H1 (cell line): ENCODE data around the gene LGALS12. TPM values are rescaled to one million over a fixed set of nuclear protein-coding genes. Genes with fewer than 3 reads are reported as not detected.
A peak's percentile ranks its signal among the peaks of the same experiment; 100 is the strongest.

Experiments
- CTCF ChIA-PET: fragments of 300-600 bp; sonication (Branson Sonifier 250); formaldehyde crosslinking; loops from one replicate; lab custom pipeline; 2021; ENCODE audit not compliant: partially characterized antibody; lab: Charles Lee
- POLR2A ChIA-PET: fragments of 300-600 bp; sonication (Branson Sonifier 250); formaldehyde crosslinking; loops from one replicate; lab custom pipeline; 2021; ENCODE audit warnings: inconsistent platforms; ENCODE audit not compliant: partially characterized antibody; lab: Charles Lee
- DNase-seq, 2 experiments: peaks; one replicate each; pipeline versions ENCODE4 v3.0.0 to v3.0.0-alpha.2; 2010 to 2022; ENCODE audit warnings: low spot score in 2 of 2, low read depth in 1 of 2, mixed read lengths in 1 of 2
- FAIRE-seq: peaks from 2 replicates; lab custom pipeline; 2011; peaks lifted over from hg19 to GRCh38; lab: Jason Lieb, UNC
- H2AFZ ChIP-seq: 2 replicates; pipeline ENCODE4 v1.8.1; 2012; ENCODE audit warnings: low read length, inconsistent platforms
- H2AK5ac ChIP-seq: 2 replicates; pipeline ENCODE4 v1.6.1; 2013; ENCODE audit warnings: low read depth, low read length
- H2BK120ac ChIP-seq: replicated peaks from 2 replicates; pipeline ENCODE3; 2013; ENCODE audit warnings: low read depth, low read length, inconsistent platforms
- H2BK12ac ChIP-seq: 2 replicates; pipeline ENCODE4 v1.6.1; 2013; ENCODE audit warnings: low read depth, low read length
- H2BK15ac ChIP-seq: 2 replicates; pipeline ENCODE4 v1.6.1; 2013; ENCODE audit warnings: low read length
- H2BK20ac ChIP-seq: 2 replicates; pipeline ENCODE4 v1.6.1; 2013; ENCODE audit warnings: low read length
- H2BK5ac ChIP-seq: 2 replicates; pipeline ENCODE4 v1.6.1; 2013; ENCODE audit warnings: low read depth, low read length
- H3K14ac ChIP-seq: 2 replicates; pipeline ENCODE4 v1.6.1; 2013; ENCODE audit warnings: inconsistent platforms; ENCODE audit not compliant: insufficient read length
- H3K18ac ChIP-seq: 2 replicates; pipeline ENCODE4 v1.6.1; 2013; ENCODE audit warnings: low read length; ENCODE audit errors: extremely low read depth
- H3K23ac ChIP-seq: 2 replicates; pipeline ENCODE4 v1.6.1; 2013; ENCODE audit warnings: inconsistent platforms; ENCODE audit not compliant: insufficient read length
- H3K23me2 ChIP-seq: 2 replicates; pipeline ENCODE4 v1.6.1; 2013; ENCODE audit warnings: low read depth, low read length
- H3K27ac ChIP-seq: 2 replicates; pipeline ENCODE4 v1.6.1; 2011; ENCODE audit warnings: low read depth, low read length, inconsistent platforms
- H3K27me3 ChIP-seq, 4 experiments: replicated peaks in 1 of 4; 1 replicate in 1 of 4; 2 replicates in 3 of 4; pipeline versions ENCODE4 v1.6.1 to v1.8.1; 2011 to 2013; ENCODE audit warnings: low read length in 3 of 4, mild to moderate bottlenecking in 3 of 4, inconsistent platforms in 2 of 4, mixed read lengths in 2 of 4, moderate library complexity in 1 of 4; ENCODE audit not compliant: control insufficient read depth in 3 of 4, insufficient read depth in 3 of 4; ENCODE audit errors: extremely low read depth in 1 of 4
- H3K36me3 ChIP-seq, 4 experiments: 2 replicates each; pipeline versions ENCODE4 v1.6.1 to v1.8.1; 2011 to 2013; ENCODE audit warnings: mild to moderate bottlenecking in 4 of 4, low read length in 3 of 4, moderate library complexity in 2 of 4, control low read depth in 1 of 4, inconsistent platforms in 1 of 4; ENCODE audit not compliant: insufficient read depth in 4 of 4, control insufficient read depth in 2 of 4
- H3K4ac ChIP-seq: replicated peaks from 2 replicates; pipeline ENCODE3; 2013; ENCODE audit warnings: low read length, low read depth, mixed read lengths, inconsistent platforms; ENCODE audit not compliant: insufficient read length
- H3K4me1 ChIP-seq, 4 experiments: replicated peaks in 1 of 4; 1 replicate in 1 of 4; 2 replicates in 3 of 4; pipeline versions ENCODE4 v1.6.1 to v1.8.1; 2011 to 2013; ENCODE audit warnings: low read length in 3 of 4, inconsistent platforms in 2 of 4, mixed read lengths in 1 of 4; ENCODE audit not compliant: insufficient read depth in 4 of 4, control insufficient read depth in 3 of 4
- H3K4me2 ChIP-seq, 2 experiments: 2 replicates each; pipeline versions ENCODE4 v1.6.1 to v1.8.1; 2011 to 2013; ENCODE audit warnings: low read depth in 2 of 2, low read length in 2 of 2, control low read depth in 1 of 2, inconsistent platforms in 1 of 2, mild to moderate bottlenecking in 1 of 2; ENCODE audit not compliant: insufficient read depth in 1 of 2
- H3K4me3 ChIP-seq, 4 experiments: fragments of 200-600, 300-600 bp in 1 of 4; sonication (generic), shearing (Covaris generic), sonication (Bioruptor Twin) in 1 of 4; 2 replicates each; pipeline versions ENCODE4 v1.5.1 to v1.8.1; 2011 to 2016; ENCODE audit warnings: low read length in 4 of 4, low read depth in 3 of 4, control low read depth in 2 of 4, inconsistent platforms in 2 of 4, mild to moderate bottlenecking in 2 of 4, mixed read lengths in 1 of 4, moderate library complexity in 1 of 4; ENCODE audit not compliant: insufficient read depth in 2 of 4; ENCODE audit errors: extremely low read depth in 1 of 4
- H3K56ac ChIP-seq: replicated peaks from 2 replicates; pipeline ENCODE3; 2013; ENCODE audit warnings: low read depth, mild to moderate bottlenecking, mixed read lengths, low read length, inconsistent platforms; ENCODE audit not compliant: insufficient read length
- H3K79me1 ChIP-seq: 2 replicates; pipeline ENCODE4 v1.6.1; 2013; ENCODE audit warnings: low read depth, low read length, control low read depth
- H3K79me2 ChIP-seq, 2 experiments: 2 replicates each; pipeline versions ENCODE4 v1.6.1 to v1.8.1; 2012 to 2013; ENCODE audit warnings: low read length in 2 of 2, mild to moderate bottlenecking in 2 of 2, inconsistent platforms in 1 of 2; ENCODE audit not compliant: insufficient read depth in 2 of 2, control insufficient read depth in 1 of 2
- H3K9ac ChIP-seq, 4 experiments: replicated peaks in 1 of 4; 1 replicate in 1 of 4; 2 replicates in 3 of 4; pipeline versions ENCODE4 v1.6.1 to v1.8.1; 2011 to 2013; ENCODE audit warnings: low read depth in 3 of 4, low read length in 3 of 4, control low read depth in 2 of 4, mild to moderate bottlenecking in 2 of 4, moderate library complexity in 2 of 4, inconsistent platforms in 1 of 4; ENCODE audit errors: extremely low read depth in 1 of 4
- H3K9me3 ChIP-seq, 2 experiments: 2 replicates each; pipeline versions ENCODE4 v1.6.1 to v1.8.1; 2012 to 2013; ENCODE audit warnings: mild to moderate bottlenecking in 2 of 2, moderate library complexity in 2 of 2, control low read depth in 1 of 2, inconsistent platforms in 1 of 2, low read depth in 1 of 2, low read length in 1 of 2, mixed read lengths in 1 of 2; ENCODE audit not compliant: insufficient read depth in 2 of 2
- H4K20me1 ChIP-seq, 2 experiments: replicated peaks in 1 of 2; 2 replicates each; pipeline versions ENCODE3 to v1.8.1; 2011 to 2013; ENCODE audit warnings: inconsistent platforms in 2 of 2, low read length in 2 of 2, mild to moderate bottlenecking in 1 of 2; ENCODE audit not compliant: insufficient read depth in 2 of 2, control insufficient read depth in 1 of 2
- H4K5ac ChIP-seq: 2 replicates; pipeline ENCODE4 v1.6.1; 2013; ENCODE audit warnings: low read length, low read depth, mixed read lengths, inconsistent platforms; ENCODE audit not compliant: insufficient read length
- H4K8ac ChIP-seq: 2 replicates; pipeline ENCODE4 v1.8.0; 2013; ENCODE audit warnings: mild to moderate bottlenecking, moderate library complexity, low read length, inconsistent platforms; ENCODE audit not compliant: insufficient read depth; ENCODE audit errors: extremely low read depth
- H4K91ac ChIP-seq: replicated peaks from 2 replicates; pipeline ENCODE3; 2013; ENCODE audit warnings: low read length, mixed read lengths, inconsistent platforms; ENCODE audit not compliant: insufficient read length
- CEBPB ChIP-seq: IDR thresholded peaks from 2 replicates; pipeline ENCODE4 v1.6.1; 2012; ENCODE audit warnings: low read depth, low read length
- MAFK ChIP-seq: IDR thresholded peaks from 2 replicates; pipeline ENCODE4 v1.6.1; 2012; ENCODE audit warnings: low read depth, mild to moderate bottlenecking, improper control_type of control experiment, low read length
- PHF8 ChIP-seq: fragments of 200-600 bp; sonication (generic); conservative IDR thresholded peaks from 2 replicates; pipeline ENCODE4 v1.7.1; 2012; ENCODE audit warnings: low read depth, mild to moderate bottlenecking, inconsistent platforms, low read length, moderate library complexity
- WGBS, 2 experiments: shearing (Covaris generic) in 1 of 2; methylation state at CpG; one replicate each; pipeline versions ENCODE4 v1.1.6 to v1.1.7; 2013 to 2015; ENCODE audit warnings: low lambda C conversion rate in 2 of 2, mixed read lengths in 2 of 2, inconsistent platforms in 1 of 2, low coverage in 1 of 2, missing lambda C conversion rate in 1 of 2; ENCODE audit not compliant: insufficient replicate concordance in 2 of 2, insufficient coverage in 1 of 2, insufficient read length in 1 of 2; ENCODE audit errors: extremely low coverage in 1 of 2, missing lambda C conversion rate in 1 of 2; 5-methylcytosine and 5-hydroxymethylcytosine counted together
- polyA plus RNA-seq, 7 experiments: library from polyadenylated mRNA; depleted of rRNA in 3 of 7; stranded (reverse) in 5 of 7; unstranded in 2 of 7; fragments of >200 nt in 5 of 7; fragments of 200-250 nt in 2 of 7; gene quantifications; 1 replicate in 5 of 7; 2 replicates in 1 of 7; 4 replicates in 1 of 7; pipeline versions ENCODE4 v1.2.1 to v1.2.3, GENCODE V29; 2011 to 2013; ENCODE audit warnings: missing spikeins in 2 of 7, mixed read lengths in 2 of 7
- total RNA-seq: library from RNA; stranded (reverse); fragmentation: NEBNext Ultra II Directional; extraction: Animal tissue kit (Norgen Biotek cat#: 25700); gene quantifications from 2 replicates; pipeline ENCODE4 v1.2.1, GENCODE V29; 2021
- TF ChIP-seq, protein P1 (sequence below): IDR thresholded peaks from 2 replicates; pipeline ENCODE4 v1.6.1; 2012; ENCODE audit warnings: low read length, inconsistent platforms

Gene LGALS12
- total and polyA plus RNA-seq, 2 of the 8 experiments (the other 6 are each of a cell fraction or from before 2014, with no cell fraction given), result 1.6 to 2.9 TPM

DNA sequence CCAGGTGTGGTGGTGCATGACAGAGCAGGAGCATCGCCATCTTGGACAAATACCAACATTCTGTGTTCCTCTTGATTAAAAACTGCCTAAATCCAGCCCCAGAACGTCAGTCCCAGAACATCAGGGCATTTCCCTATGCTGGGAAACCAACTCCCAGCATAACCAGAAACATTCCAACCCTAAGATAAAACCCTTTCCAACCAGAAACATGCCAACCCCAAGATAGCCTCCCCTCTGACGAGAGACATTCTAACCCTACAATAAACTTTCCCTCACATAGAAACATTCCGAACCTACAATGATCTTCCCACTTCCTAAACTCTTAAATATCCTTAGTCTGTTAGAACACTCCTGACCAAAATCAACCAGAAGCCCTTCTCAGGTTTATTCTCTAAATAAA, 42.3 kb downstream of the LGALS12 start:
- Histone ChIP-seq H4K5ac (no peak overlapping the region), H3K27me3 (0 out of 7 replicates have a peak, but pooled peaks cover 0 to 2% (median 0%) of the 10 kb centered on the region in 4 experiments), H2BK15ac (no peak overlapping the region), H3K4me3 (no peak overlapping the region), H3K23ac (no peak overlapping the region), H3K9ac (no peak overlapping the region), H3K56ac (no peak overlapping the region), H3K18ac (no peak overlapping the region), H4K20me1 (no peaks in the 10 kb centered on the region), H3K9me3 (no peaks in the 10 kb centered on the region; a peak in 1 of 4 replicates), H3K79me2 (no peaks in the 10 kb centered on the region), H2BK12ac (0 out of 2 replicates have a peak overlapping the region, but pooled peaks have one; percentile 9), H2AFZ (no peak overlapping the region), H2BK5ac (no peak overlapping the region), H3K27ac (no peak overlapping the region), H2BK120ac (no peak overlapping the region), H3K4me1 (no peaks in the 10 kb centered on the region), H3K14ac (no peak overlapping the region), H2BK20ac (no peak overlapping the region), H4K8ac (no peak overlapping the region), H3K4ac (no peak overlapping the region), H3K79me1 (no peaks in the 10 kb centered on the region), H3K4me2 (no peak overlapping the region), H3K23me2 (no peaks in the 10 kb centered on the region), H2AK5ac (no peak overlapping the region), H4K91ac (no peak overlapping the region), H3K36me3 (no peaks in the 10 kb centered on the region)
- ChIA-PET POLR2A (no interaction called here), CTCF (interaction anchor here (1.0 to 1.2 kb wide), 2 partner anchors 13 to 57 kb away, joined by 4 read pairs; partner anchors contain the start of gene PLAAT5)
- DNase-seq, result no peak
- no peak for FAIRE-seq
- WGBS, 2 experiments, result 92% methylated on average over 4 of the region's 4 CpGs; no CpG with 5 or more reads in 1 of the 2 experiments
- TF ChIP-seq CEBPB (no peak), PHF8 (no peak), MAFK (no peak)
- TF ChIP-seq, protein P1, sequence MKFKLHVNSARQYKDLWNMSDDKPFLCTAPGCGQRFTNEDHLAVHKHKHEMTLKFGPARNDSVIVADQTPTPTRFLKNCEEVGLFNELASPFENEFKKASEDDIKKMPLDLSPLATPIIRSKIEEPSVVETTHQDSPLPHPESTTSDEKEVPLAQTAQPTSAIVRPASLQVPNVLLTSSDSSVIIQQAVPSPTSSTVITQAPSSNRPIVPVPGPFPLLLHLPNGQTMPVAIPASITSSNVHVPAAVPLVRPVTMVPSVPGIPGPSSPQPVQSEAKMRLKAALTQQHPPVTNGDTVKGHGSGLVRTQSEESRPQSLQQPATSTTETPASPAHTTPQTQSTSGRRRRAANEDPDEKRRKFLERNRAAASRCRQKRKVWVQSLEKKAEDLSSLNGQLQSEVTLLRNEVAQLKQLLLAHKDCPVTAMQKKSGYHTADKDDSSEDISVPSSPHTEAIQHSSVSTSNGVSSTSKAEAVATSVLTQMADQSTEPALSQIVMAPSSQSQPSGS, result no peak
